PFSK-1 (cell line): ENCODE results near the gene DYNC1H1.

Experiments
- FOXP2 ChIP-seq: optimal IDR thresholded peaks from 2 replicates; pipeline ENCODE3; 2011; ENCODE audit warnings: borderline replicate concordance, control low read depth, inconsistent platforms; ENCODE audit not compliant: insufficient read depth; ENCODE audit errors: extremely low read length, extremely low read depth
- POLR2AphosphoS5 ChIP-seq: IDR thresholded peaks from 2 replicates; pipeline ENCODE4 v1.6.1; 2012; ENCODE audit warnings: low read depth, mild to moderate bottlenecking, control low read depth, low read length, moderate library complexity
- REST ChIP-seq, 2 experiments: IDR thresholded peaks; 2 replicates each; pipeline versions ENCODE4 v1.6.1 to v1.8.0; 2011 to 2012; ENCODE audit warnings: low read depth in 2 of 2, low read length in 2 of 2, control low read depth in 1 of 2, inconsistent platforms in 1 of 2, mild to moderate bottlenecking in 1 of 2, moderate library complexity in 1 of 2; ENCODE audit not compliant: insufficient read depth in 1 of 2
- SIN3A ChIP-seq: IDR thresholded peaks from 2 replicates; pipeline ENCODE4 v1.6.1; 2012; ENCODE audit warnings: mild to moderate bottlenecking, low read length, moderate library complexity, borderline replicate concordance; ENCODE audit not compliant: insufficient read depth
- TAF1 ChIP-seq: IDR thresholded peaks from 2 replicates; pipeline ENCODE4 v1.6.1; 2012; ENCODE audit warnings: low read length, control low read depth, borderline replicate concordance; ENCODE audit not compliant: insufficient read depth

DYNC1H1 gene

GRCh38 chr14:101932673-101933072 is 31.7 kb upstream of the DYNC1H1 start:
- TF ChIP-seq SIN3A, result no peak

- TF ChIP-seq FOXP2 (no peak), TAF1 (no peak), SIN3A (no peak), POLR2AphosphoS5 (no peak)
Observed at GRCh38 chr14:101933209-101933608, 31.2 kb upstream of the DYNC1H1 start.

GRCh38 chr14:101934601-101935150 is 29.7 kb upstream of the DYNC1H1 start:
- TF ChIP-seq TAF1, result no peak
- TF ChIP-seq POLR2AphosphoS5, result no peak
- no peak for TF ChIP-seq REST (IDR thresholded peaks at IDR 0.05; ENCODE audit: insufficient read depth in 1 of 2, low read depth in 2 of 2, low read length in 2 of 2)
- no peak for TF ChIP-seq FOXP2
- TF ChIP-seq SIN3A, result no peak

- TF ChIP-seq REST (IDR thresholded peaks at IDR 0.05; ENCODE audit: insufficient read depth in 1 of 2, low read depth in 2 of 2, low read length in 2 of 2) (no peak), SIN3A (no peak), TAF1 (no peak), FOXP2 (no peak), POLR2AphosphoS5 (no peak)
Observed at GRCh38 chr14:101937926-101938767, 26.2 kb upstream of the DYNC1H1 start.

GRCh38 chr14:101939646-101940170 is 24.7 kb upstream of the DYNC1H1 start:
- TF ChIP-seq TAF1, result no peak
- TF ChIP-seq POLR2AphosphoS5, result no peak
- TF ChIP-seq SIN3A, result no peak
- no peak for TF ChIP-seq FOXP2
- no peak for TF ChIP-seq REST (IDR thresholded peaks at IDR 0.05; ENCODE audit: insufficient read depth in 1 of 2, low read depth in 2 of 2, low read length in 2 of 2)

- no peak for TF ChIP-seq FOXP2
- no peak for TF ChIP-seq REST (IDR thresholded peaks at IDR 0.05; ENCODE audit: insufficient read depth in 1 of 2, low read depth in 2 of 2, low read length in 2 of 2)
- TF ChIP-seq SIN3A, result no peak
Observed at GRCh38 chr14:101944451-101944850, 19.9 kb upstream of the DYNC1H1 start.
